VCaP (cell line): Measurements from ENCODE around the gene WHAMM.

Source experiments
- H3K27ac ChIP-seq: fragments of 450-650 bp; 2 replicates; pipeline ENCODE4 v1.5.1; 2017
- TF ChIP-seq, protein P1 (sequence below): fragments of 450-650 bp; conservative IDR thresholded peaks from 2 replicates; pipeline ENCODE4 v1.5.1; 2017; ENCODE audit warnings: mild to moderate bottlenecking, moderate library complexity

The WHAMM gene

DNA sequence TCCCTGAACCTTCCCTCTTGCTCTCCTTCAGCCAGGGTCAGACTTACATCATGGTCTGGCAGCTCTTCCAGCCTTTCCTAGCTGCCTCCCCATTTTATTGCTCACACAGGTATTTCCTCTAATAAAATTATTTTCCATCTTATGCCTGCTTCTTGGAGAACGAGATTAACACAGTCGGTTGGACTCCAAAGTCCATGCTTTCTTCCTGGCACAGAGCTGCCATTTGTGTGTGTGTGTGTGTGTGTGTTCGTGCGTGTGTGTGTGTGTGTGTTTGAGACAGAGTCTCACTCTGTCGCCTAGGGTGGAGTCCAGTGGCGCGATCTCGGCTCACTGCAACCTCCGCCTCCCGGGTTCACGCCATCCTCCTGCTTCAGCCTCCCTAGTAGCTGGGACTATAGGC is 19.1 kb upstream of the WHAMM start:
- TF ChIP-seq, protein P1, sequence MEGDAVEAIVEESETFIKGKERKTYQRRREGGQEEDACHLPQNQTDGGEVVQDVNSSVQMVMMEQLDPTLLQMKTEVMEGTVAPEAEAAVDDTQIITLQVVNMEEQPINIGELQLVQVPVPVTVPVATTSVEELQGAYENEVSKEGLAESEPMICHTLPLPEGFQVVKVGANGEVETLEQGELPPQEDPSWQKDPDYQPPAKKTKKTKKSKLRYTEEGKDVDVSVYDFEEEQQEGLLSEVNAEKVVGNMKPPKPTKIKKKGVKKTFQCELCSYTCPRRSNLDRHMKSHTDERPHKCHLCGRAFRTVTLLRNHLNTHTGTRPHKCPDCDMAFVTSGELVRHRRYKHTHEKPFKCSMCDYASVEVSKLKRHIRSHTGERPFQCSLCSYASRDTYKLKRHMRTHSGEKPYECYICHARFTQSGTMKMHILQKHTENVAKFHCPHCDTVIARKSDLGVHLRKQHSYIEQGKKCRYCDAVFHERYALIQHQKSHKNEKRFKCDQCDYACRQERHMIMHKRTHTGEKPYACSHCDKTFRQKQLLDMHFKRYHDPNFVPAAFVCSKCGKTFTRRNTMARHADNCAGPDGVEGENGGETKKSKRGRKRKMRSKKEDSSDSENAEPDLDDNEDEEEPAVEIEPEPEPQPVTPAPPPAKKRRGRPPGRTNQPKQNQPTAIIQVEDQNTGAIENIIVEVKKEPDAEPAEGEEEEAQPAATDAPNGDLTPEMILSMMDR: no peak
- peak overlapping the region; percentile 54 for H3K27ac ChIP-seq

DNA sequence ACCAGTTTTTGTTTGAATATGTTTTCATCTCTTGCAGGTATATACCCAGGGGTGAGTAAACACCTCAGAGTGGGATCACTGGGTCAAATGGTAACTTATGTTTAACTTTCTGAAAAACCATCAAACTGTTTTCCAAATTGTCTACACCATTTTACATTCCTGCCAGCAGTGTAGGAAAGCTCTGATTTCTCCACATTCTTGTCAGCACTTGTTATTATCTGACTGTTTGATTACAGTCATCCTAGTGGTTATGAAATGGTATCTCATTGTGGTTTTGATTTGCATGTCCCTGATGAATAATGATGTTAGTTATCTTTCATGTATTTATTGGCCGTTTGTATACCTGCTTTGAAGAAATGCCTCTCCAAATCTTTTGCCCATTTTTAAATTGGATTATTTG is 17.4 kb upstream of the WHAMM start:
- no peak overlapping the region for H3K27ac ChIP-seq
- TF ChIP-seq, protein P1: no peak

DNA sequence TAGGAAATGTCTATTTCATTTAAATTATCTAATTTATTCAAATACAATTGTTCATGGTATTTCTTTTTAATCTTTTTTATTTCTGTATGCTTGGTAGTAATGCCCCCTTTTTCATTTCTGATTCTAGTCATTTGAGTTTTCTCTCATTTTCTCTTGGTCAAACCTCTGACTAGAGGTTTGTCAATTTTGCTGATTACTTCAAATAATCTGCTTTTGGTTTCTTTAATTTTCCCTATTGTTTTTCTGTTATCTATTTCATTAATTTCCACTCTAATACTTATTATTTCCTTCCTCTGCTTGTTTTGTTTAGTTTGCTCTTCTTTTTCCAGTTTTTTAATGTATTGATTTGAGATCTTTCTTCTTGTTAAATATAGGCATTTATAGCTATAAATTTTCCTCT is 15.7 kb upstream of the WHAMM start:
- TF ChIP-seq, protein P1: no peak
- no peak overlapping the region for H3K27ac ChIP-seq

DNA sequence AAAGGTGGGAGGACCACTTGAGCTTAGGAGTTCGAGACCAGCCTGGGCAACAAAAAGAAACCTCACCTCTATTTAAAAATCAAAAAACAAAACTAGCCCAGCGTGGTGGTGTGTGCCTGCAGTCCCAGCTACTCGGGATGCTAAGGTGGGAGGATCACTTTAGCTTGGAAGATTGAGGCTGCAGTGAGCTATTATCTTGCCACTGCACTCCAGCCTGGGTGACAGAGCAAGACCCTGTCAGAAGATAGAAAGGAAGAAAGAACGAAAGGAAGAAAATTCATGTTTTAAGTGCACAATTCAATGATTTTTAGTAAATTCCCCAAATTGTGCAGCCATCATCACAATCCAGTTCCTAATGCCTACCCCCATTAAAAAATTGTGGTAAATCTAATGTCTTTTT is 11.3 kb upstream of the WHAMM start:
- no peak overlapping the region for H3K27ac ChIP-seq
- TF ChIP-seq, protein P1: no peak

DNA sequence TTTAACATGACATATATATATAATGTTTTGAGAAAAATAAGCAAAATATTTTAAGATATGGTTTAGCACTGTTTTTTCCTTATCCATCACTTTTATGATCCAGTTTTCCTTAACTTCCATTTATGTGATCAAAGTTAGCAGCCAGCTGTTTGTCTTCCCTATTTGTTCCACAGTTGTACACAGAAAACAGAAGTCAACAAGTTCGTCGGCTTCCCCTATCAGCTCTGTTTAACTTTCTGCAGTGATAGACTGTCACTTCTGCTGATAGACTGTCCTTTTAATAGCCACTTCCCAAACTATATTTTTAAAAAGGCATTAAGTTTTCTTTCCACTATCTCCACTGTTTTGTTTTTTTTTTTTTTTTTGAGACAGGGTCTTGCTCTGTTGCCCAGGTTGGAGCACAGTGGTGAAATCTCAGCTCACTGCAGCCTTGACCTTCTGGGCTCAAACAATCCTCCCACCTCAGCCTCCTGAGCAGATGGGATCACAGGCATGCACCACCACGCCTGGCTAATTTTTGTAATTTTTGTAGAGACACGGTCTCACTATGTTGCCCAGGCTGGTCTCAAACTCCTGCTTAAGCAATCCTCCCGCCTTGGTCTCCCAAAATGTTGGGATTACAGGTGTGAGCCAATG is 10.8 kb upstream of the WHAMM start:
- no peak overlapping the region for H3K27ac ChIP-seq
- TF ChIP-seq, protein P1: no peak

- no peak overlapping the region for H3K27ac ChIP-seq
- TF ChIP-seq, protein P1: no peak
These were observed 10.1 kb upstream of the WHAMM start for GRCh38 chr15:82799183-82799841.

- no peak overlapping the region for H3K27ac ChIP-seq
- TF ChIP-seq, protein P1: no peak
These were observed 6.9 kb upstream of the WHAMM start for GRCh38 chr15:82802497-82802896.
